Measurements from ENCODE around the gene TBKBP1. TPM values are rescaled to one million over a fixed set of nuclear protein-coding genes. Genes with fewer than 3 reads are reported as not detected.

TBKBP1 gene
- polyA plus RNA-seq, 3 donors: 0.22 to 7.7 (median 0.45) TPM

DNA sequence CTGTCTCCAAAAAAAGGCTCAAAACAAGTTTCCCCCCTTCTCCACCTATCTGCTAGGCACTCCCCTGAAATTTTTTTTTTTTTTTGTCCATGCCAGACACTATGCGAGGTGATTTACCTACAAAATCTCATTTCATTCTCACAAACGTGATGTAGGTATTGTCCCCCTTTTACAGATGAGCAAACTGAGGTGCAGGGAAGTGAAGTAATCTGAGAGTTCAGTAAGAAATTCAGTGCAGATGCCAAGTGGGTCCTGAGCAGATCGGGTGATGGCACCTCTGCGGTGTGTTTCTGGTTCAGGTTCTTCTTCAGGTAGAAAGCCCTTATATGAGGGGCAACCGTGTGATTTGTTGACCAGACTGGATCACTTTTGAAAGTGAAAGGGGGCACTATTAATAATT, 9.7 kb downstream of the TBKBP1 start:
- no peaks in the 10 kb centered on the region for H3K9me3 ChIP-seq (replicated peaks in 1 of 2; ENCODE audit: control insufficient read depth in 1 of 2, insufficient read depth in 1 of 2, low read length in 2 of 2)
- no peak overlapping the region for H3K27ac ChIP-seq (ENCODE audit: low read depth in 1 of 2, low read length in 2 of 2)
- peak overlapping the region; percentile 78 for H3K4me2 ChIP-seq (replicated peaks; ENCODE audit: extremely low read depth, low read length, poor library complexity, severe bottlenecking)
- H4K20me1 ChIP-seq (ENCODE audit: insufficient read depth, low read length): peaks cover 6% of the 10 kb centered on the region
- no peaks in the 10 kb centered on the region for H3K36me3 ChIP-seq (replicated peaks in 1 of 2; ENCODE audit: control insufficient read depth in 1 of 2, insufficient read depth in 2 of 2, low read length in 2 of 2)
- peaks cover 0 to 5% (median 0%) of the 10 kb centered on the region in 7 donors for H3K9me3 Mint-ChIP-seq
- no peak overlapping the region for H3K9ac ChIP-seq (ENCODE audit: insufficient read depth, low read length, poor library complexity, severe bottlenecking)
- H3K79me2 ChIP-seq (ENCODE audit: insufficient read depth, low read length): no peaks in the 10 kb centered on the region
- no peak for DNase-seq
- H3K27me3 Mint-ChIP-seq (ENCODE audit: low read depth in 3 of 3): peaks cover 17 to 32% (median 18%) of the 10 kb centered on the region in 3 donors
- intact Hi-C loops (cut with micrococcal nuclease): no loop called here
- H3K27ac Mint-ChIP-seq: peak overlapping the region in 1 of 7 donors; percentile 41
- peaks cover 3 to 4% of the 10 kb centered on the region in 2 donors for H3K36me3 Mint-ChIP-seq
- TF ChIP-seq, protein P1, sequence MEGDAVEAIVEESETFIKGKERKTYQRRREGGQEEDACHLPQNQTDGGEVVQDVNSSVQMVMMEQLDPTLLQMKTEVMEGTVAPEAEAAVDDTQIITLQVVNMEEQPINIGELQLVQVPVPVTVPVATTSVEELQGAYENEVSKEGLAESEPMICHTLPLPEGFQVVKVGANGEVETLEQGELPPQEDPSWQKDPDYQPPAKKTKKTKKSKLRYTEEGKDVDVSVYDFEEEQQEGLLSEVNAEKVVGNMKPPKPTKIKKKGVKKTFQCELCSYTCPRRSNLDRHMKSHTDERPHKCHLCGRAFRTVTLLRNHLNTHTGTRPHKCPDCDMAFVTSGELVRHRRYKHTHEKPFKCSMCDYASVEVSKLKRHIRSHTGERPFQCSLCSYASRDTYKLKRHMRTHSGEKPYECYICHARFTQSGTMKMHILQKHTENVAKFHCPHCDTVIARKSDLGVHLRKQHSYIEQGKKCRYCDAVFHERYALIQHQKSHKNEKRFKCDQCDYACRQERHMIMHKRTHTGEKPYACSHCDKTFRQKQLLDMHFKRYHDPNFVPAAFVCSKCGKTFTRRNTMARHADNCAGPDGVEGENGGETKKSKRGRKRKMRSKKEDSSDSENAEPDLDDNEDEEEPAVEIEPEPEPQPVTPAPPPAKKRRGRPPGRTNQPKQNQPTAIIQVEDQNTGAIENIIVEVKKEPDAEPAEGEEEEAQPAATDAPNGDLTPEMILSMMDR (IDR thresholded peaks at IDR 0.05): no peak
- peak overlapping the region in 2 of 3 experiments; percentile 19 to 68 for H3K4me3 ChIP-seq (replicated peaks in 1 of 3; ENCODE audit: low read depth in 2 of 3, low read length in 3 of 3)
- peaks cover 49% of the 10 kb centered on the region for H3K4me1 Mint-ChIP-seq
- H3K4me1 ChIP-seq (ENCODE audit: control insufficient read depth in 1 of 2, insufficient read depth in 2 of 2, low read length in 2 of 2): peaks cover 41 to 47% of the 10 kb centered on the region in 2 donors
- H2AFZ ChIP-seq (ENCODE audit: insufficient read depth, low read depth, low read length, poor library complexity, severe bottlenecking): peak overlapping the region; percentile 73
- WGBS (ENCODE audit: insufficient coverage): 79% methylated on average over 3 of the region's 5 CpGs
- peak overlapping the region; percentile 48 to 76 for H3K4me3 Mint-ChIP-seq
- H3K27me3 ChIP-seq (ENCODE audit: control insufficient read depth in 2 of 2, insufficient read depth in 2 of 2, low read length in 2 of 2): peaks cover 0 to 15% of the 10 kb centered on the region in 2 donors

DNA sequence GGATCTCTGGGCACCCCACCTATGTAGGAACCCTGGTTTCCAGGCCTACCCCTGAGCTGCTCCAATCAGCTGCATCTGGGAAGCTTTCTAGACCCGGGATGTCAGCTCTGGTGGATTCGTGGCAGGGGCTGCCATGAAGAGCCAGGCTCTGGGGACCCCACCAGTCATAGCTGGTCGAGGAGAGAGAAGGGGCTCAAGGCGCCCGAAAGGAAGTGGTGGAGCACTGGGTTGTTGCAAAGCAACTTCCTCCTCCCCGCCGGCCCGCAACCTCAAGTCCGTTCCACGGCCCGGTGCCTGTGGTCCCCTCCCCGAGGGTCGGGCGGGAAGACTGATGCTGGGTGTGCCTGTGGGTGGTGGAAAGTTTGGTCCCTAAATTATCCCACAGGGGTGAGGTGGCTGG, 10.2 kb downstream of the TBKBP1 start:
- no peak overlapping the region for H3K27ac ChIP-seq (ENCODE audit: low read depth in 1 of 2, low read length in 2 of 2)
- H3K79me2 ChIP-seq (ENCODE audit: insufficient read depth, low read length): no peaks in the 10 kb centered on the region
- Mint-ChIP-seq H3K27me3 (ENCODE audit: low read depth in 3 of 3) (peaks cover 17 to 32% (median 18%) of the 10 kb centered on the region in 3 donors), H3K9me3 (peaks cover 0 to 5% (median 0%) of the 10 kb centered on the region in 7 donors), H3K4me1 (peaks cover 49% of the 10 kb centered on the region), H3K27ac (peak overlapping the region in 2 of 7 donors; percentile 37 to 41), H3K36me3 (peaks cover 3 to 4% of the 10 kb centered on the region in 2 donors), H3K4me3 (peak overlapping the region in 1 of 2 donors; percentile 76)
- H3K4me3 ChIP-seq (replicated peaks in 1 of 3; ENCODE audit: low read depth in 2 of 3, low read length in 3 of 3): peak overlapping the region in 1 of 3 experiments; percentile 68
- intact Hi-C loops (cut with micrococcal nuclease): no loop called here
- no peaks in the 10 kb centered on the region for H3K9me3 ChIP-seq (replicated peaks in 1 of 2; ENCODE audit: control insufficient read depth in 1 of 2, insufficient read depth in 1 of 2, low read length in 2 of 2)
- peaks cover 41 to 47% of the 10 kb centered on the region in 2 donors for H3K4me1 ChIP-seq (ENCODE audit: control insufficient read depth in 1 of 2, insufficient read depth in 2 of 2, low read length in 2 of 2)
- peak overlapping the region; percentile 78 for H3K4me2 ChIP-seq (replicated peaks; ENCODE audit: extremely low read depth, low read length, poor library complexity, severe bottlenecking)
- H3K36me3 ChIP-seq (replicated peaks in 1 of 2; ENCODE audit: control insufficient read depth in 1 of 2, insufficient read depth in 2 of 2, low read length in 2 of 2): no peaks in the 10 kb centered on the region
- peak in 2 of 3 donors; percentile 35 to 50 for DNase-seq
- WGBS (ENCODE audit: insufficient coverage): 0% methylated on average over 10 of the region's 14 CpGs
- no peak overlapping the region for H3K9ac ChIP-seq (ENCODE audit: insufficient read depth, low read length, poor library complexity, severe bottlenecking)
- TF ChIP-seq, protein P1 (IDR thresholded peaks at IDR 0.05): no peak
- peaks cover 0 to 15% of the 10 kb centered on the region in 2 donors for H3K27me3 ChIP-seq (ENCODE audit: control insufficient read depth in 2 of 2, insufficient read depth in 2 of 2, low read length in 2 of 2)
- peaks cover 4% of the 10 kb centered on the region for H4K20me1 ChIP-seq (ENCODE audit: insufficient read depth, low read length)
- H2AFZ ChIP-seq (ENCODE audit: insufficient read depth, low read depth, low read length, poor library complexity, severe bottlenecking): peak overlapping the region; percentile 61
